ENCODE results near the gene FOXP2. TPM values are rescaled to one million over a fixed set of nuclear protein-coding genes. Genes with fewer than 3 reads are reported as not detected.

Gene FOXP2
- total RNA-seq (2021) (0.14 to 0.39 TPM (median 0.17 TPM) in 3 replicates), Bru-seq, nascent RNA (percentile 15 among the genes with signal in this experiment)
- long read RNA-seq, experiment 1, partial matches to known transcripts, result 1 of 1 reads
- long read RNA-seq, experiment 1, other reads (novel, unspliced or antisense), result 0 of 1 reads
- long read RNA-seq, experiment 2, result 0 reads
- long read RNA-seq, experiment 3, result 0 reads

DNA sequence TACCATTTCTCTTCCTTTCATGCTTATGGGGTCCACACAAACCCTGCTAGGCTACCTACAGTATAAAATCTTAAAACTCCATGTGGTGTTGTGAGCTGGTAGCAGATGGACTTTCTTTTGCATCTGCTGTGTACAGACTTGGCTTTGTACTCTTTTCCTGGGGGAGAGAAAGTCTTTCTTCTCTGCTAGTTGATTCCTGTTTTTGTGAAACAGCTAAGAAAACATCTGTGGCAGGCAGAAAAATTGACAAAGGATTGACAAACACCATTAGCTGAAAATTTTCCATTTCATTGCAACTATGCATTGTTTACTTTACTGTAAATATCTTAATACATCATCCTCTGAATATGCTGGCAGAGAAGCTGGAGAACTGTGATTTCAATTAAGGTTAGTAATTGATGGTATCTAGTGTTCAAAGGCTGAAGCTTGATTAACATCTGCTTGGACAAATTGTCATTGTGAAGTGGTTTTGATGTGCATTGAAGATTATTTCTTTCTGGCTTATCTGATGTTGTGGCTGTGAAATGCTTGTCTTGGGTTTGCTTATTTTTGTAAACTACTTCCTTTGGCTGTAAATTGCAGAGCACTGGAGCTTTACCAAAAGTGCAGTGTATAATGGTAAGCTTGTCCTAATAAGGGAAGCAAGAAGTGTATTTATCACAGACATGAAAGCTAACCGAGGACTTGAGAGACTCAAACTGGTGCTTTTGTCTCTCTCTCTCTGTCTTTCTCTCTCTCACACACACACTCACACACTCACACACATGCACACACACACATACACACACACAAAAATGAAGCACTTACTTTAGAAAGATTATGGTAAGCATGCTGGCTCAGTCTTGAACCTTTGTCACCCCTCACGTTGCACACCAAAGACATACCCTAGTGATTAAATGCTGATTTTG is at the start of gene FOXP2:
Gene FOXP2 (plus strand): TSS at position 660 of the 908 bp plus-strand sequence. CDS start 11,697 bp downstream, outside the sequence.
- no peak within 1 kb of the TSS for H3K27ac Mint-ChIP-seq
- peaks cover 7% of the 10 kb centered on the region for H3K4me1 Mint-ChIP-seq
- H3K36me3 Mint-ChIP-seq, result no peaks in the 10 kb centered on the region
- no peak for TF ChIP-seq ATF1 (CRISPR knock-in tag; IDR thresholded peaks at IDR 0.05)
- TF ChIP-seq NFE2L1 (CRISPR knock-in tag; IDR thresholded peaks at IDR 0.05), result no peak
- TF ChIP-seq, protein P1, sequence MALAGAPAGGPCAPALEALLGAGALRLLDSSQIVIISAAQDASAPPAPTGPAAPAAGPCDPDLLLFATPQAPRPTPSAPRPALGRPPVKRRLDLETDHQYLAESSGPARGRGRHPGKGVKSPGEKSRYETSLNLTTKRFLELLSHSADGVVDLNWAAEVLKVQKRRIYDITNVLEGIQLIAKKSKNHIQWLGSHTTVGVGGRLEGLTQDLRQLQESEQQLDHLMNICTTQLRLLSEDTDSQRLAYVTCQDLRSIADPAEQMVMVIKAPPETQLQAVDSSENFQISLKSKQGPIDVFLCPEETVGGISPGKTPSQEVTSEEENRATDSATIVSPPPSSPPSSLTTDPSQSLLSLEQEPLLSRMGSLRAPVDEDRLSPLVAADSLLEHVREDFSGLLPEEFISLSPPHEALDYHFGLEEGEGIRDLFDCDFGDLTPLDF (CRISPR knock-in tag; IDR thresholded peaks at IDR 0.05), result no peak
- TF ChIP-seq, protein P2, sequence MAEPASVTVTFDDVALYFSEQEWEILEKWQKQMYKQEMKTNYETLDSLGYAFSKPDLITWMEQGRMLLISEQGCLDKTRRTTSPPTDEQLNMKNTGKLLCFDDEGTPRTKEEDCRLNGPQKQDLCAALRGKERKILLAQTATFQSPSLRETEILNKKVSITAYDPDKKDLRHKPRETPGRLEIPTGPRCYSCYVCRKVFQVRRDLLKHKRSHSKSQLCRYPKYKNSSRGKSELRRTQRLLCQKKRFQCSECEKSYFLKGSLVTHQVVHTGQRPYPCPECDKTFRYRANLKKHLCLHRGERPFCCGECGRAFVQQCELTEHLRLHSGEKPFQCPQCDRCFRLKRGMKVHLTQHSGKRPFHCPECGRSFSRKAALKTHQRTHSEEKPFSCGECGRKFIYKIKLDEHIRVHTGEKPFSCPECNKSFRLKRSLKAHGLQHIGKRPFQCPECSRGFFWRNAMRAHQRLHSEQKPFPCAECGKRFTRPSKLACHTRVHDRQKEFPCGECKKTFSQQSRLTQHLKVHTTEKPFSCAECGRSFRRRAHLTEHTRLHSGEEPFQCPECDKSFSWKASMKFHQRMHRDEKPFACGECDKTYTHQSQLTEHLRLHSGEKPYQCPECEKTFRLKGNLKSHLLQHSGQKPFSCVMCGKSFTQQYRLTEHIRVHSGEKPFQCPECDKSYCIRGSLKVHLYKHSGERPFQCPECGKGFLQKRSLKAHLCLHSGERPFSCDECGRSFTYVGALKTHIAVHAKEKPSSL (CRISPR knock-in tag; conservative IDR thresholded peaks at IDR 0.05), result no peak
- TF ChIP-seq, protein P3, sequence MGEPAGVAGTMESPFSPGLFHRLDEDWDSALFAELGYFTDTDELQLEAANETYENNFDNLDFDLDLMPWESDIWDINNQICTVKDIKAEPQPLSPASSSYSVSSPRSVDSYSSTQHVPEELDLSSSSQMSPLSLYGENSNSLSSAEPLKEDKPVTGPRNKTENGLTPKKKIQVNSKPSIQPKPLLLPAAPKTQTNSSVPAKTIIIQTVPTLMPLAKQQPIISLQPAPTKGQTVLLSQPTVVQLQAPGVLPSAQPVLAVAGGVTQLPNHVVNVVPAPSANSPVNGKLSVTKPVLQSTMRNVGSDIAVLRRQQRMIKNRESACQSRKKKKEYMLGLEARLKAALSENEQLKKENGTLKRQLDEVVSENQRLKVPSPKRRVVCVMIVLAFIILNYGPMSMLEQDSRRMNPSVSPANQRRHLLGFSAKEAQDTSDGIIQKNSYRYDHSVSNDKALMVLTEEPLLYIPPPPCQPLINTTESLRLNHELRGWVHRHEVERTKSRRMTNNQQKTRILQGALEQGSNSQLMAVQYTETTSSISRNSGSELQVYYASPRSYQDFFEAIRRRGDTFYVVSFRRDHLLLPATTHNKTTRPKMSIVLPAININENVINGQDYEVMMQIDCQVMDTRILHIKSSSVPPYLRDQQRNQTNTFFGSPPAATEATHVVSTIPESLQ (CRISPR knock-in tag; IDR thresholded peaks at IDR 0.05), result no peak
- no peak within 1 kb of the TSS for H3K4me3 Mint-ChIP-seq
- ChIA-PET POLR2A (interaction anchor here (0.5 kb wide), 1 partner anchor 277 kb away, joined by 3 read pairs; no protein-coding TSS in a partner anchor), CTCF (interaction anchor here (1.3 to 2.2 kb wide), 3 partner anchors 8 to 333 kb away, joined by 5 to 16 read pairs (median 10); no protein-coding TSS in a partner anchor)
- ATAC-seq (peak; percentile 20; the same call in 1 of the 2 replicates), DNase-seq (ENCODE audit: low spot score) (no peak)
- no peaks in the 10 kb centered on the region for H3K27me3 Mint-ChIP-seq (ENCODE audit: low read depth)
- H3K9me3 Mint-ChIP-seq, result no peaks in the 10 kb centered on the region

DNA sequence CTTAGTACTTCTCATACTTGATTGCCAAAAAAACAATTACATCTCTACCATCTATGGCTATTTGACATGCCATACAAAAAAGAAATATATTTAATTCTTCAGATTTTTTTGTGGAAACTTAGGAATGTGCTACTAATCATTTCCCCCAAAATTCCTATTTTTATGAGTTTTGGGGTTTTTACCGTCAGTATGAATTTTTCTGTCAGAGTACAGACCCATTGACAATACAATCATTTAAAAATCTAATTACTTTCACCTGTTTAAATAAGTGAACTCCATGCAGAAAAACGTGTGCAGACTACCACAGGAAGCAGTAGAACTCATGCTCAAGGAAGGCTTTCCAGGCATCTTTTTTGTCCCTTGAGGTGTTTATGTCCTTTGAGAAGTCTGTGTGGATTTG is 48.8 kb upstream of the FOXP2 start:
- Mint-ChIP-seq H3K4me3 (no peak overlapping the region), H3K27ac (no peak overlapping the region), H3K9me3 (no peaks in the 10 kb centered on the region), H3K4me1 (peaks cover 19% of the 10 kb centered on the region), H3K27me3 (ENCODE audit: low read depth) (no peaks in the 10 kb centered on the region), H3K36me3 (no peaks in the 10 kb centered on the region)
- POLR2A ChIA-PET, result no interaction called here
- ATAC-seq, result no peak
- no peak for DNase-seq (ENCODE audit: low spot score)
- TF ChIP-seq PRRX2 (CRISPR knock-in tag; IDR thresholded peaks at IDR 0.05), result no peak
- TF ChIP-seq ZNF423 (CRISPR knock-in tag; IDR thresholded peaks at IDR 0.05), result no peak
- no peak for TF ChIP-seq EMX1 (CRISPR knock-in tag; IDR thresholded peaks at IDR 0.05)
- TF ChIP-seq, protein P4, sequence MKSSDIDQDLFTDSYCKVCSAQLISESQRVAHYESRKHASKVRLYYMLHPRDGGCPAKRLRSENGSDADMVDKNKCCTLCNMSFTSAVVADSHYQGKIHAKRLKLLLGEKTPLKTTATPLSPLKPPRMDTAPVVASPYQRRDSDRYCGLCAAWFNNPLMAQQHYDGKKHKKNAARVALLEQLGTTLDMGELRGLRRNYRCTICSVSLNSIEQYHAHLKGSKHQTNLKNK (CRISPR knock-in tag; IDR thresholded peaks at IDR 0.05), result no peak
- no peak for TF ChIP-seq TEAD1 (CRISPR knock-in tag; IDR thresholded peaks at IDR 0.05)
- TF ChIP-seq NR3C1 (CRISPR knock-in tag; conservative IDR thresholded peaks at IDR 0.05; ENCODE audit: low read depth), result no peak
- no peak for TF ChIP-seq CREM (CRISPR knock-in tag; IDR thresholded peaks at IDR 0.05)
- TF ChIP-seq RELA (CRISPR knock-in tag; IDR thresholded peaks at IDR 0.05; ENCODE audit: borderline replicate concordance), result no peak
- no peak for TF ChIP-seq IRF2 (CRISPR knock-in tag; IDR thresholded peaks at IDR 0.05; ENCODE audit: borderline replicate concordance, low read depth)
- TF ChIP-seq, protein P5, sequence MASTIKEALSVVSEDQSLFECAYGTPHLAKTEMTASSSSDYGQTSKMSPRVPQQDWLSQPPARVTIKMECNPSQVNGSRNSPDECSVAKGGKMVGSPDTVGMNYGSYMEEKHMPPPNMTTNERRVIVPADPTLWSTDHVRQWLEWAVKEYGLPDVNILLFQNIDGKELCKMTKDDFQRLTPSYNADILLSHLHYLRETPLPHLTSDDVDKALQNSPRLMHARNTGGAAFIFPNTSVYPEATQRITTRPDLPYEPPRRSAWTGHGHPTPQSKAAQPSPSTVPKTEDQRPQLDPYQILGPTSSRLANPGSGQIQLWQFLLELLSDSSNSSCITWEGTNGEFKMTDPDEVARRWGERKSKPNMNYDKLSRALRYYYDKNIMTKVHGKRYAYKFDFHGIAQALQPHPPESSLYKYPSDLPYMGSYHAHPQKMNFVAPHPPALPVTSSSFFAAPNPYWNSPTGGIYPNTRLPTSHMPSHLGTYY (CRISPR knock-in tag; IDR thresholded peaks at IDR 0.05), result no peak
- no peak for TF ChIP-seq ZNF416 (CRISPR knock-in tag; IDR thresholded peaks at IDR 0.05)
- CTCF ChIA-PET, result no interaction called here

All from WTC11 (cell line).